ENCODE results near the gene CCNDBP1. TPM values are rescaled to one million over a fixed set of nuclear protein-coding genes. Genes with fewer than 3 reads are reported as not detected.

The CCNDBP1 gene
- total and polyA plus RNA-seq, 2 of the 8 experiments (the other 6 are each of a cell fraction or from before 2014, with no cell fraction given) = 23.4 to 29.0 TPM

GRCh38 chr15:43165801-43166325 is 19.3 kb upstream of the CCNDBP1 start:
- CTCF ChIA-PET (ENCODE audit: partially characterized antibody) = no interaction called here
- no peak for FAIRE-seq
- H2AK5ac ChIP-seq (ENCODE audit: low read depth, low read length) = no peak overlapping the region
- TF ChIP-seq KDM4A (IDR thresholded peaks at IDR 0.05; ENCODE audit: low read depth, low read length, severe bottlenecking) (no peak), SIRT6 (IDR thresholded peaks at IDR 0.05; ENCODE audit: low read length) (no peak), SRF (IDR thresholded peaks at IDR 0.05; ENCODE audit: low read depth, low read length) (no peak), E2F6 (IDR thresholded peaks at IDR 0.05) (no peak), CTCF (IDR thresholded peaks at IDR 0.05; ENCODE audit: control extremely low read depth in 1 of 3, insufficient read depth in 1 of 3, low read depth in 1 of 3, low read length in 3 of 3) (no peak), FOSL1 (IDR thresholded peaks at IDR 0.05; ENCODE audit: insufficient read depth, low read depth, low read length) (no peak), RFX5 (IDR thresholded peaks at IDR 0.05; ENCODE audit: borderline replicate concordance, low read depth, low read length) (no peak), ASH2L (IDR thresholded peaks at IDR 0.05; ENCODE audit: low read length) (no peak), KDM5A (IDR thresholded peaks at IDR 0.05; ENCODE audit: low read length) (no peak), CEBPB (IDR thresholded peaks at IDR 0.05; ENCODE audit: low read depth, low read length) (no peak), ATF3 (IDR thresholded peaks at IDR 0.05; ENCODE audit: insufficient read depth, low read depth, low read length) (no peak)

More at GRCh38 chr15:43165801-43166325, 19.3 kb upstream of the CCNDBP1 start:
- Histone ChIP-seq H3K9ac (replicated peaks in 1 of 4; ENCODE audit: extremely low read depth in 1 of 4, low read depth in 3 of 4, low read length in 3 of 4) (no peak overlapping the region), H3K27ac (ENCODE audit: low read depth, low read length) (no peak overlapping the region), H3K79me1 (ENCODE audit: low read depth, low read length) (no peaks in the 10 kb centered on the region), H3K23ac (ENCODE audit: insufficient read length) (no peak overlapping the region), H3K36me3 (ENCODE audit: control insufficient read depth in 2 of 4, insufficient read depth in 4 of 4, low read length in 3 of 4) (no peaks in the 10 kb centered on the region; a peak in 1 of 8 replicates), H3K9me3 (ENCODE audit: insufficient read depth in 2 of 2, low read depth in 1 of 2, low read length in 1 of 2) (peaks cover 0 to 6% of the 10 kb centered on the region in 2 experiments; a peak in 2 of 4 replicates), H3K4me1 (replicated peaks in 1 of 4; ENCODE audit: control insufficient read depth in 3 of 4, insufficient read depth in 4 of 4, low read length in 3 of 4) (peaks cover 0 to 5% (median 0%) of the 10 kb centered on the region in 4 experiments; a peak in 1 of 7 replicates), H3K79me2 (ENCODE audit: control insufficient read depth in 1 of 2, insufficient read depth in 2 of 2, low read length in 2 of 2) (no peaks in the 10 kb centered on the region), H4K20me1 (replicated peaks in 1 of 2; ENCODE audit: control insufficient read depth in 1 of 2, insufficient read depth in 2 of 2, low read length in 2 of 2) (no peaks in the 10 kb centered on the region), H3K14ac (ENCODE audit: insufficient read length) (no peak overlapping the region), H2BK5ac (ENCODE audit: low read depth, low read length) (no peak overlapping the region), H4K5ac (ENCODE audit: insufficient read length, low read depth, low read length) (no peak overlapping the region), H3K4me3 (ENCODE audit: extremely low read depth in 1 of 4, insufficient read depth in 2 of 4, low read depth in 3 of 4, low read length in 4 of 4) (no peak overlapping the region), H2AFZ (ENCODE audit: low read length) (no peak overlapping the region), H3K56ac (replicated peaks; ENCODE audit: insufficient read length, low read depth, low read length) (no peak overlapping the region), H4K8ac (ENCODE audit: extremely low read depth, insufficient read depth, low read length) (no peak overlapping the region), H3K23me2 (ENCODE audit: low read depth, low read length) (no peaks in the 10 kb centered on the region), H3K4me2 (ENCODE audit: insufficient read depth in 1 of 2, low read depth in 2 of 2, low read length in 2 of 2) (no peak overlapping the region), H3K4ac (replicated peaks; ENCODE audit: insufficient read length, low read depth, low read length) (no peak overlapping the region), H2BK12ac (ENCODE audit: low read depth, low read length) (no peak overlapping the region), H2BK20ac (ENCODE audit: low read length) (no peak overlapping the region), H2BK15ac (ENCODE audit: low read length) (no peak overlapping the region), H3K27me3 (replicated peaks in 1 of 4; ENCODE audit: control insufficient read depth in 3 of 4, extremely low read depth in 1 of 4, insufficient read depth in 3 of 4, low read length in 3 of 4) (no peaks in the 10 kb centered on the region), H3K18ac (ENCODE audit: extremely low read depth, low read length) (no peak overlapping the region), H2BK120ac (replicated peaks; ENCODE audit: low read depth, low read length) (no peak overlapping the region), H4K91ac (replicated peaks; ENCODE audit: insufficient read length, low read length) (no peak overlapping the region)
- WGBS, 2 experiments (ENCODE audit: extremely low coverage in 1 of 2, insufficient coverage in 1 of 2, insufficient read length in 1 of 2, insufficient replicate concordance in 2 of 2, low coverage in 1 of 2, low lambda C conversion rate in 2 of 2, missing lambda C conversion rate in 1 of 2) = 100% methylated on average over 2 of the region's 2 CpGs; no CpG with 5 or more reads in 1 of the 2 experiments
- POLR2A ChIA-PET (ENCODE audit: partially characterized antibody) = no interaction called here
- DNase-seq (ENCODE audit: low read depth in 1 of 2, low spot score in 2 of 2) = no peak

All from H1 (cell line).